WTC11 (cell line): ENCODE results near the gene ZNF217. TPM values are rescaled to one million over a fixed set of nuclear protein-coding genes. Genes with fewer than 3 reads are reported as not detected.

Experiments
- ATAC-seq: fragments of 200-7000 bp; cut with Tn5 transposase; 2 replicates; pipeline ENCODE4 v1.10.0; 2021; ENCODE audit warnings: mild to moderate bottlenecking, moderate library complexity
- CTCF ChIA-PET: fragments of 300-600 bp; sonication (Branson Sonifier 250); formaldehyde crosslinking; loops from one replicate; lab custom pipeline; 2021; ENCODE audit warnings: antibody characterized with exemption; lab: Charles Lee
- POLR2A ChIA-PET: fragments of 350-600 bp; sonication (Branson Sonifier 250); formaldehyde crosslinking; loops from one replicate; lab custom pipeline; 2021; ENCODE audit warnings: antibody characterized with exemption; lab: Charles Lee
- DNase-seq: peaks from one replicate; pipeline ENCODE4 v3.0.0; 2021; ENCODE audit warnings: low spot score
- H3K27ac Mint-ChIP-seq: 2 replicates; pipeline ENCODE4 v1.8.0; 2021; ENCODE audit warnings: mixed read lengths
- H3K27me3 Mint-ChIP-seq: 2 replicates; pipeline ENCODE4 v1.8.0; 2021; ENCODE audit warnings: low read depth, mild to moderate bottlenecking, moderate library complexity, mixed read lengths
- H3K36me3 Mint-ChIP-seq: 2 replicates; pipeline ENCODE4 v1.8.0; 2021; ENCODE audit warnings: mixed read lengths
- H3K4me1 Mint-ChIP-seq: 2 replicates; pipeline ENCODE4 v1.8.0; 2022; ENCODE audit warnings: mixed read lengths
- H3K4me3 Mint-ChIP-seq: 2 replicates; pipeline ENCODE4 v1.8.0; 2021; ENCODE audit warnings: mild to moderate bottlenecking, moderate library complexity, mixed read lengths
- H3K9me3 Mint-ChIP-seq: 2 replicates; pipeline ENCODE4 v1.8.0; 2021; ENCODE audit warnings: mixed read lengths
- ATF1 ChIP-seq: sonication (generic); formaldehyde crosslinking; IDR thresholded peaks from 2 replicates; pipeline ENCODE4 v1.8.1; 2023; ENCODE audit warnings: mild to moderate bottlenecking, moderate library complexity, missing genetic modification reagents
- ELF4 ChIP-seq: sonication (generic); formaldehyde crosslinking; IDR thresholded peaks from 2 replicates; pipeline ENCODE4 v1.8.1; 2022; ENCODE audit warnings: low read depth, mild to moderate bottlenecking, moderate library complexity, missing genetic modification reagents
- ESRRA ChIP-seq: sonication (generic); formaldehyde crosslinking; IDR thresholded peaks from 2 replicates; pipeline ENCODE4 v1.8.1; 2022; ENCODE audit warnings: mild to moderate bottlenecking, missing genetic modification reagents, borderline replicate concordance
- FOXJ3 ChIP-seq: sonication (generic); formaldehyde crosslinking; IDR thresholded peaks from 2 replicates; pipeline ENCODE4 v1.9.0; 2021; ENCODE audit warnings: missing genetic modification reagents, mild to moderate bottlenecking, borderline replicate concordance
- FOXK1 ChIP-seq: sonication (generic); formaldehyde crosslinking; IDR thresholded peaks from 2 replicates; pipeline ENCODE4 v1.8.0; 2022; ENCODE audit warnings: mild to moderate bottlenecking, moderate library complexity, missing genetic modification reagents
- FOXP1 ChIP-seq: sonication (generic); formaldehyde crosslinking; IDR thresholded peaks from 2 replicates; pipeline ENCODE4 v1.8.0; 2022; ENCODE audit warnings: missing genetic modification reagents, mild to moderate bottlenecking, moderate library complexity, borderline replicate concordance
- JUN ChIP-seq: sonication (generic); formaldehyde crosslinking; IDR thresholded peaks from 2 replicates; pipeline ENCODE4 v1.8.0; 2023; ENCODE audit warnings: mild to moderate bottlenecking, missing genetic modification reagents
- KAT7 ChIP-seq: sonication (generic); formaldehyde crosslinking; IDR thresholded peaks from 2 replicates; pipeline ENCODE4 v1.8.1; 2023; ENCODE audit warnings: missing genetic modification reagents, mild to moderate bottlenecking, borderline replicate concordance
- NFATC4 ChIP-seq: fragments of 250-450 bp; sonication (Bioruptor Pico); IDR thresholded peaks from 2 replicates; pipeline ENCODE4 v1.9.0; 2021; ENCODE audit warnings: mild to moderate bottlenecking
- OVOL2 ChIP-seq: fragments of 250-450 bp; sonication (Bioruptor Pico); IDR thresholded peaks from 2 replicates; pipeline ENCODE4 v1.9.0; 2021; ENCODE audit warnings: mild to moderate bottlenecking, borderline replicate concordance
- RELA ChIP-seq: sonication (generic); formaldehyde crosslinking; IDR thresholded peaks from 2 replicates; pipeline ENCODE4 v1.8.1; 2022; ENCODE audit warnings: missing genetic modification reagents, mild to moderate bottlenecking, borderline replicate concordance
- SOX15 ChIP-seq: fragments of 250-450 bp; sonication (Bioruptor Pico); IDR thresholded peaks from 2 replicates; pipeline ENCODE4 v1.9.0; 2021; ENCODE audit warnings: mild to moderate bottlenecking
- SP1 ChIP-seq: sonication (generic); formaldehyde crosslinking; conservative IDR thresholded peaks from 2 replicates; pipeline ENCODE4 v1.8.1; 2022; ENCODE audit warnings: missing genetic modification reagents
- TEAD4 ChIP-seq: sonication (generic); formaldehyde crosslinking; IDR thresholded peaks from 2 replicates; pipeline ENCODE4 v1.8.0; 2022; ENCODE audit warnings: mild to moderate bottlenecking, missing genetic modification reagents
- ZNF671 ChIP-seq: fragments of 250-450 bp; sonication (Bioruptor Pico); IDR thresholded peaks from 2 replicates; pipeline ENCODE4 v1.8.0; 2021; ENCODE audit warnings: mild to moderate bottlenecking
- total RNA-seq: library from RNA; stranded (reverse); gene quantifications from 3 replicates; pipeline ENCODE4 v1.2.3, GENCODE V29; 2021
- TF ChIP-seq, protein P1 (sequence below): sonication (generic); formaldehyde crosslinking; IDR thresholded peaks from 2 replicates; pipeline ENCODE4 v1.8.1; 2023; ENCODE audit warnings: mild to moderate bottlenecking, missing genetic modification reagents, borderline replicate concordance
- TF ChIP-seq, protein P2 (sequence below): sonication (generic); formaldehyde crosslinking; IDR thresholded peaks from 2 replicates; pipeline ENCODE4 v1.8.0; 2022; ENCODE audit warnings: mild to moderate bottlenecking, missing genetic modification reagents
- TF ChIP-seq, protein P3 (sequence below): fragments of 200-600 bp; IDR thresholded peaks from 2 replicates; pipeline ENCODE4 v1.8.0; 2022; ENCODE audit warnings: antibody characterized with exemption
- TF ChIP-seq, protein P4 (sequence below): sonication (generic); formaldehyde crosslinking; IDR thresholded peaks from 2 replicates; pipeline ENCODE4 v1.8.1; 2023; ENCODE audit warnings: mild to moderate bottlenecking, missing genetic modification reagents
- TF ChIP-seq, protein P5 (sequence below): sonication (generic); formaldehyde crosslinking; IDR thresholded peaks from 2 replicates; pipeline ENCODE4 v1.8.1; 2022; ENCODE audit warnings: missing genetic modification reagents, borderline replicate concordance
- TF ChIP-seq, protein P6 (sequence below): sonication (generic); formaldehyde crosslinking; IDR thresholded peaks from 2 replicates; pipeline ENCODE4 v1.8.1; 2022; ENCODE audit warnings: low read depth, mild to moderate bottlenecking, moderate library complexity, missing genetic modification reagents, borderline replicate concordance

ZNF217 gene
- total RNA-seq, 1 experiment from 2014 or later = 75.6 TPM

DNA sequence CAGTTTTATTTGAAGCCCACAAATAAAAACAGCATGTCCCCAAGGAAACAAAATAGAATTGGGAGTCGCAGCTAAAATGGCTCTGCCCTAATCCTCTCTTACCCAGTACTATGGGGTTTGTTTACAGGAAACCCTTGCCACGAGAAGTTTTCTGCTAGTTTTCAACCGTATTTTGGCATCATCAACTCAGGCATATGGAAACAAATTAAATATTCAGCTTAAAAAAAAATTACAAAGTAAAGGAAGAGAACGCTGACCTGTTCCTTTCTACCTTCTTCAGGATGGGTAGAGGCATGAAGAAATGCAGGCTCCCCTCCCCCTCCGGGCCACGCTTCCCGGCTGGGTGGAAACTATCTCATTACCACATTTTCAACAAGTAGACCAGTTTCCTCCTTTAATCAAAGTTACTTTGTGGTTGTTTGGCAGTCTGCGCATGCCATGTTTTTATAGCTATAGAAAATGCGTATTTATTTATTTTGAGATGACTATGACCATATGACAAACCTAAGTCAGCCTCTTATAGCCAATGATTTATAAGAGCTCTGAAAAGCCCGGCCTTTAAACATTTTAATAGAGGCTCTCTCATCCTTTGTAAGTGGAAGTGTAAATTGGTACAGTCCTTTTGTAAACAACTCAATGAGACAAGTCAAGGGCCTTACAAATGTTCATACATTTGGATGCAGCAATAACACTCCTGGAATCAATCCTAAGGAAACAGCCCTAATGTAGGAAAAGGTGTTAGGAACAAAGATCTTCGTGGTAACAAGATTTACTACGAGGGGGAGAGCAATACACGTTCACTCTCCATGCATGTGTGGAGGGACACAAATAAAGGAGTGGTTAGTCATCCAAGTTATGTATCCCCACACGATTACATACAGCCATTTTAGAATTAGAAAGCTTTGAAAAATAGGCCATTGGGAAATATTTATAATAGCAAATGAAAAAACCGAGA, 16.1 kb upstream of the ZNF217 start (continued):
- TF ChIP-seq, protein P1, sequence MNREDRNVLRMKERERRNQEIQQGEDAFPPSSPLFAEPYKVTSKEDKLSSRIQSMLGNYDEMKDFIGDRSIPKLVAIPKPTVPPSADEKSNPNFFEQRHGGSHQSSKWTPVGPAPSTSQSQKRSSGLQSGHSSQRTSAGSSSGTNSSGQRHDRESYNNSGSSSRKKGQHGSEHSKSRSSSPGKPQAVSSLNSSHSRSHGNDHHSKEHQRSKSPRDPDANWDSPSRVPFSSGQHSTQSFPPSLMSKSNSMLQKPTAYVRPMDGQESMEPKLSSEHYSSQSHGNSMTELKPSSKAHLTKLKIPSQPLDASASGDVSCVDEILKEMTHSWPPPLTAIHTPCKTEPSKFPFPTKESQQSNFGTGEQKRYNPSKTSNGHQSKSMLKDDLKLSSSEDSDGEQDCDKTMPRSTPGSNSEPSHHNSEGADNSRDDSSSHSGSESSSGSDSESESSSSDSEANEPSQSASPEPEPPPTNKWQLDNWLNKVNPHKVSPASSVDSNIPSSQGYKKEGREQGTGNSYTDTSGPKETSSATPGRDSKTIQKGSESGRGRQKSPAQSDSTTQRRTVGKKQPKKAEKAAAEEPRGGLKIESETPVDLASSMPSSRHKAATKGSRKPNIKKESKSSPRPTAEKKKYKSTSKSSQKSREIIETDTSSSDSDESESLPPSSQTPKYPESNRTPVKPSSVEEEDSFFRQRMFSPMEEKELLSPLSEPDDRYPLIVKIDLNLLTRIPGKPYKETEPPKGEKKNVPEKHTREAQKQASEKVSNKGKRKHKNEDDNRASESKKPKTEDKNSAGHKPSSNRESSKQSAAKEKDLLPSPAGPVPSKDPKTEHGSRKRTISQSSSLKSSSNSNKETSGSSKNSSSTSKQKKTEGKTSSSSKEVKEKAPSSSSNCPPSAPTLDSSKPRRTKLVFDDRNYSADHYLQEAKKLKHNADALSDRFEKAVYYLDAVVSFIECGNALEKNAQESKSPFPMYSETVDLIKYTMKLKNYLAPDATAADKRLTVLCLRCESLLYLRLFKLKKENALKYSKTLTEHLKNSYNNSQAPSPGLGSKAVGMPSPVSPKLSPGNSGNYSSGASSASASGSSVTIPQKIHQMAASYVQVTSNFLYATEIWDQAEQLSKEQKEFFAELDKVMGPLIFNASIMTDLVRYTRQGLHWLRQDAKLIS (CRISPR knock-in tag) = no peak
- TF ChIP-seq TEAD4 (CRISPR knock-in tag) (no peak), NFATC4 (CRISPR knock-in tag) (no peak), SOX15 (CRISPR knock-in tag) (no peak), JUN (CRISPR knock-in tag) (no peak)
- TF ChIP-seq, protein P2, sequence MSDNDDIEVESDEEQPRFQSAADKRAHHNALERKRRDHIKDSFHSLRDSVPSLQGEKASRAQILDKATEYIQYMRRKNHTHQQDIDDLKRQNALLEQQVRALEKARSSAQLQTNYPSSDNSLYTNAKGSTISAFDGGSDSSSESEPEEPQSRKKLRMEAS (CRISPR knock-in tag) = no peak

DNA sequence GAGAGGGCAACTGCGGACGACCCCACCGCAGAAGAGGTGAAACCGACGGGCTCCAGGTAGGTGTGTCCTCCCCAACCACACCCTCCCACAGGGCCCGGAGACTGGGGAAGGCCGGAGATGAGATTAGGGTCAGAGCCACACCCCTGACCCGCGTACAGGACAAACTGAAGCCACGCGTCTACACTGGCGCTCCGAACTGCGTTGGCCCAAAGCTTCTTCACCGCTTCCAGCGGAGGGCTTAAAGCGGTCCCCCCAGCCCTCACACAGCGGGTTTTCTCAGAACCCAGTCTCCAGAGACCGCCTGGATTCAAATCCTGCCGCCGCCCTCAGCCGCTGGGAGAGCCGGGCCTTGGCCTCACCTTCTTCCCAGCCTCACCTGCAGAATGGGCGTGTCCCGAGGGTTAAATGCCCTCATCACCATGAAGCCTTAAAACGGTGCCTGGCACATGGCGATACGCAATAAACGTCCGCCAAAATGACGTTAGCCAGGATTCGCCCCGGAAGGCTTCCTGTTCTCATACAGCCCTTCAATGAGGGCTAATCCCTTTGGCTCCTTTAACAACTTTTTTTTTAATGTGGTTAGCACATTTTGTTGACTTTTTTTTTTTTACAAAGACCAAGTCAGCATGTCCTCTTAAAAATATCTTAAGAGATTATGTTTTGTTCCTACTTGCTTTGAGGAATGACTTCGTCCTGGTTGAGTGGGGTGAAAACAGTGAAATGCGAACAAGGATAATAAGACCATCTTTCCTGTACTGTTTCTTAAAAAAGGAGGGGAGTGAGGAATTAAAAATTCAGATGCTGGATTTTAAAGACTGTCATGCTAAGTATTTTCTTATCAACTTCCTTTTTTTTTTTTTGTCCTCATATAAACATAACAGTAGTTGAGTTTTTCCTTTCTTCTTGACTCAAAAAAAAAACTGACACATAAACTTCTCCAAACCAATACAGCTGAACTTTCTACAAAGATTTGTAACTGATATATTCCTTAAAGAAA, 15.1 kb upstream of the ZNF217 start:
- ATAC-seq (peak; percentile 69), DNase-seq (no peak)
- Mint-ChIP-seq H3K27ac (peak overlapping the region; percentile 77), H3K27me3 (no peaks in the 10 kb centered on the region), H3K36me3 (no peaks in the 10 kb centered on the region), H3K4me1 (peaks cover 49% of the 10 kb centered on the region), H3K9me3 (no peaks in the 10 kb centered on the region), H3K4me3 (peak overlapping the region; percentile 37; the same call in 1 of the 2 replicates)
- TF ChIP-seq, protein P3, sequence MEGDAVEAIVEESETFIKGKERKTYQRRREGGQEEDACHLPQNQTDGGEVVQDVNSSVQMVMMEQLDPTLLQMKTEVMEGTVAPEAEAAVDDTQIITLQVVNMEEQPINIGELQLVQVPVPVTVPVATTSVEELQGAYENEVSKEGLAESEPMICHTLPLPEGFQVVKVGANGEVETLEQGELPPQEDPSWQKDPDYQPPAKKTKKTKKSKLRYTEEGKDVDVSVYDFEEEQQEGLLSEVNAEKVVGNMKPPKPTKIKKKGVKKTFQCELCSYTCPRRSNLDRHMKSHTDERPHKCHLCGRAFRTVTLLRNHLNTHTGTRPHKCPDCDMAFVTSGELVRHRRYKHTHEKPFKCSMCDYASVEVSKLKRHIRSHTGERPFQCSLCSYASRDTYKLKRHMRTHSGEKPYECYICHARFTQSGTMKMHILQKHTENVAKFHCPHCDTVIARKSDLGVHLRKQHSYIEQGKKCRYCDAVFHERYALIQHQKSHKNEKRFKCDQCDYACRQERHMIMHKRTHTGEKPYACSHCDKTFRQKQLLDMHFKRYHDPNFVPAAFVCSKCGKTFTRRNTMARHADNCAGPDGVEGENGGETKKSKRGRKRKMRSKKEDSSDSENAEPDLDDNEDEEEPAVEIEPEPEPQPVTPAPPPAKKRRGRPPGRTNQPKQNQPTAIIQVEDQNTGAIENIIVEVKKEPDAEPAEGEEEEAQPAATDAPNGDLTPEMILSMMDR = no peak
- TF ChIP-seq, protein P4, sequence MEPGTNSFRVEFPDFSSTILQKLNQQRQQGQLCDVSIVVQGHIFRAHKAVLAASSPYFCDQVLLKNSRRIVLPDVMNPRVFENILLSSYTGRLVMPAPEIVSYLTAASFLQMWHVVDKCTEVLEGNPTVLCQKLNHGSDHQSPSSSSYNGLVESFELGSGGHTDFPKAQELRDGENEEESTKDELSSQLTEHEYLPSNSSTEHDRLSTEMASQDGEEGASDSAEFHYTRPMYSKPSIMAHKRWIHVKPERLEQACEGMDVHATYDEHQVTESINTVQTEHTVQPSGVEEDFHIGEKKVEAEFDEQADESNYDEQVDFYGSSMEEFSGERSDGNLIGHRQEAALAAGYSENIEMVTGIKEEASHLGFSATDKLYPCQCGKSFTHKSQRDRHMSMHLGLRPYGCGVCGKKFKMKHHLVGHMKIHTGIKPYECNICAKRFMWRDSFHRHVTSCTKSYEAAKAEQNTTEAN (CRISPR knock-in tag) = no peak
- TF ChIP-seq OVOL2 (CRISPR knock-in tag) (no peak), FOXP1 (CRISPR knock-in tag) (no peak), KAT7 (no peak), ZNF671 (no peak), FOXK1 (CRISPR knock-in tag) (no peak), FOXJ3 (no peak), ATF1 (no peak), ESRRA (CRISPR knock-in tag) (no peak), ELF4 (CRISPR knock-in tag) (no peak), SP1 (CRISPR knock-in tag) (no peak), RELA (CRISPR knock-in tag) (no peak)
- TF ChIP-seq, protein P5, sequence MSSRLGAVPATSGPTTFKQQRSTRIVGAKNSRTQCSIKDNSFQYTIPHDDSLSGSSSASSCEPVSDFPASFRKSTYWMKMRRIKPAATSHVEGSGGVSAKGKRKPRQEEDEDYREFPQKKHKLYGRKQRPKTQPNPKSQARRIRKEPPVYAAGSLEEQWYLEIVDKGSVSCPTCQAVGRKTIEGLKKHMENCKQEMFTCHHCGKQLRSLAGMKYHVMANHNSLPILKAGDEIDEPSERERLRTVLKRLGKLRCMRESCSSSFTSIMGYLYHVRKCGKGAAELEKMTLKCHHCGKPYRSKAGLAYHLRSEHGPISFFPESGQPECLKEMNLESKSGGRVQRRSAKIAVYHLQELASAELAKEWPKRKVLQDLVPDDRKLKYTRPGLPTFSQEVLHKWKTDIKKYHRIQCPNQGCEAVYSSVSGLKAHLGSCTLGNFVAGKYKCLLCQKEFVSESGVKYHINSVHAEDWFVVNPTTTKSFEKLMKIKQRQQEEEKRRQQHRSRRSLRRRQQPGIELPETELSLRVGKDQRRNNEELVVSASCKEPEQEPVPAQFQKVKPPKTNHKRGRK (CRISPR knock-in tag) = no peak
- TF ChIP-seq, protein P6, sequence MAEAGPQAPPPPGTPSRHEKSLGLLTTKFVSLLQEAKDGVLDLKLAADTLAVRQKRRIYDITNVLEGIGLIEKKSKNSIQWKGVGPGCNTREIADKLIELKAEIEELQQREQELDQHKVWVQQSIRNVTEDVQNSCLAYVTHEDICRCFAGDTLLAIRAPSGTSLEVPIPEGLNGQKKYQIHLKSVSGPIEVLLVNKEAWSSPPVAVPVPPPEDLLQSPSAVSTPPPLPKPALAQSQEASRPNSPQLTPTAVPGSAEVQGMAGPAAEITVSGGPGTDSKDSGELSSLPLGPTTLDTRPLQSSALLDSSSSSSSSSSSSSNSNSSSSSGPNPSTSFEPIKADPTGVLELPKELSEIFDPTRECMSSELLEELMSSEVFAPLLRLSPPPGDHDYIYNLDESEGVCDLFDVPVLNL = no peak
- ChIA-PET POLR2A (interaction anchor here (1.8 kb wide), 1 partner anchor 15 kb away, joined by 7 read pairs; no protein-coding TSS in a partner anchor), CTCF (interaction anchor here (0.6 to 1.3 kb wide), 3 partner anchors 293 to 329 kb away, joined by 3 to 4 read pairs (median 3); no protein-coding TSS in a partner anchor)
